OCI-LY7 (cell line): ENCODE data around the gene TOMM20. TPM values are rescaled to one million over a fixed set of nuclear protein-coding genes. Genes with fewer than 3 reads are reported as not detected.

Experiments
- BruUV-seq: library from RNA; stranded (reverse); fragments of 400-500 nt; replicated peaks from 2 replicates; lab custom pipeline; 2021; lab: Mats Ljungman, UMichigan
- CTCF ChIA-PET: fragments of 300-600 bp; sonication (Branson Sonifier 250); formaldehyde crosslinking; loops from one replicate; lab custom pipeline; 2022; ENCODE audit warnings: antibody characterized with exemption; ENCODE audit not compliant: unreplicated experiment; lab: Charles Lee
- POLR2A ChIA-PET: fragments of 300-600 bp; sonication (Branson Sonifier 250); formaldehyde crosslinking; loops from one replicate; lab custom pipeline; 2022; ENCODE audit warnings: antibody characterized with exemption; lab: Charles Lee
- DNase-seq: peaks from one replicate; pipeline ENCODE4 v3.0.0-alpha.2; 2015; ENCODE audit warnings: low spot score
- H2AFZ ChIP-seq: fragments of 200-600 bp; sonication (generic), shearing (Covaris generic); 2 replicates; pipeline ENCODE4 v1.6.1; 2014; ENCODE audit warnings: mild to moderate bottlenecking, antibody characterized with exemption, low read length, moderate library complexity
- H3K27ac ChIP-seq: fragments of 200-600 bp; sonication (generic); 2 replicates; pipeline ENCODE4 v1.5.1; 2014; ENCODE audit warnings: mixed run types, low read depth, mild to moderate bottlenecking, moderate library complexity, low read length, inconsistent platforms; ENCODE audit not compliant: poor library complexity, severe bottlenecking
- H3K36me3 ChIP-seq: fragments of 200-600 bp; sonication (generic); 2 replicates; pipeline ENCODE4 v1.6.1; 2014; ENCODE audit warnings: mild to moderate bottlenecking, antibody characterized with exemption, low read length, moderate library complexity, mixed read lengths; ENCODE audit not compliant: insufficient read depth
- H3K4me1 ChIP-seq: fragments of 200-600 bp; sonication (generic); 2 replicates; pipeline ENCODE4 v1.5.1; 2014; ENCODE audit warnings: mild to moderate bottlenecking, low read length; ENCODE audit not compliant: insufficient read depth, poor library complexity, severe bottlenecking
- H3K4me2 ChIP-seq: fragments of 200-600 bp; sonication (generic); 2 replicates; pipeline ENCODE4 v1.6.1; 2014; ENCODE audit warnings: mild to moderate bottlenecking, low read length
- H3K4me3 ChIP-seq: fragments of 200-600 bp; sonication (generic); 2 replicates; pipeline ENCODE4 v1.5.1; 2014; ENCODE audit warnings: mild to moderate bottlenecking, low read depth, low read length; ENCODE audit not compliant: poor library complexity, severe bottlenecking
- H3K79me2 ChIP-seq: fragments of 200-600 bp; sonication (generic); 2 replicates; pipeline ENCODE4 v1.6.1; 2016; ENCODE audit warnings: low read depth, mild to moderate bottlenecking, low read length, moderate library complexity, mixed read lengths; ENCODE audit not compliant: insufficient read depth
- H3K9me2 ChIP-seq: fragments of 200-600 bp; sonication (generic); 2 replicates; pipeline ENCODE4 v1.6.1; 2016; ENCODE audit warnings: mild to moderate bottlenecking, low read length, mixed read lengths; ENCODE audit not compliant: insufficient read depth
- H3K9me3 ChIP-seq: fragments of 200-600 bp; sonication (generic); 2 replicates; pipeline ENCODE4 v1.6.1; 2014; ENCODE audit warnings: mild to moderate bottlenecking, mixed run types, low read length, mixed read lengths
- H4K20me1 ChIP-seq: fragments of 200-600 bp; sonication (generic); 2 replicates; pipeline ENCODE4 v1.6.1; 2014; ENCODE audit warnings: mild to moderate bottlenecking, antibody characterized with exemption, low read length, moderate library complexity, mixed read lengths; ENCODE audit not compliant: insufficient read depth
- CTCF ChIP-seq: fragments of 200-600 bp; sonication (generic); conservative IDR thresholded peaks from 2 replicates; pipeline ENCODE4 v1.5.1; 2014; ENCODE audit warnings: mild to moderate bottlenecking, antibody characterized with exemption, low read length, moderate library complexity, mixed read lengths
- EZH2phosphoT487 ChIP-seq: fragments of 200-600 bp; sonication (generic); IDR thresholded peaks from 2 replicates; pipeline ENCODE4 v1.6.1; 2018; ENCODE audit warnings: low read depth, borderline replicate concordance, mild to moderate bottlenecking, mixed run types, antibody characterized with exemption, low read length, moderate library complexity, mixed read lengths
- intact Hi-C: fragments of 100-400 bp; cut with micrococcal nuclease; formaldehyde crosslinking; loops from one replicate; pipeline ENCODE4 v1.10.0; 2022; ENCODE audit not compliant: unreplicated experiment
- total RNA-seq, 2 experiments: library from RNA; depleted of rRNA in 1 of 2; stranded (reverse); fragments of >200 nt in 1 of 2; shearing (Covaris generic) in 1 of 2; gene quantifications; 2 replicates each; pipeline ENCODE4 v1.2.3, GENCODE V29; 2014 to 2022

Gene TOMM20
- total RNA-seq, 2 experiments from 2014 or later: 76.7 to 133 TPM

- ChIA-PET CTCF (interaction anchor here (0.7 to 1.6 kb wide), 3 partner anchors 9 to 597 kb away, joined by 3 to 7 read pairs (median 4); no protein-coding TSS in a partner anchor), POLR2A (interaction anchor here (0.6 to 1.2 kb wide), 9 partner anchors 8 to 723 kb away, joined by 3 to 5 read pairs (median 3); partner anchors contain the start of gene COA6)
- Histone ChIP-seq H3K79me2 (no peaks in the 10 kb centered on the region), H2AFZ (no peak overlapping the region), H3K4me1 (peaks cover 21% of the 10 kb centered on the region), H3K4me3 (no peak overlapping the region), H3K4me2 (no peak overlapping the region), H3K9me3 (no peaks in the 10 kb centered on the region), H3K27ac (no peak overlapping the region), H4K20me1 (no peaks in the 10 kb centered on the region), H3K36me3 (no peaks in the 10 kb centered on the region), H3K9me2 (no peaks in the 10 kb centered on the region)
- DNase-seq: no peak
- intact Hi-C loops: no loop called here
- TF ChIP-seq EZH2phosphoT487 (no peak), CTCF (no peak)
- no TSS peak for BruUV-seq
Observed at GRCh38 chr1:235095938-235096562, 32.6 kb downstream of the TOMM20 start.

GRCh38 chr1:235093696-235094592, 34.7 kb downstream of the TOMM20 start:
- CTCF ChIA-PET: interaction anchor here (0.6 kb wide), 1 partner anchor 313 kb away, joined by 3 read pairs; no protein-coding TSS in a partner anchor
- DNase-seq: peak; percentile 82
- Histone ChIP-seq H2AFZ (peak overlapping the region; percentile 55), H3K36me3 (no peaks in the 10 kb centered on the region), H3K9me3 (no peaks in the 10 kb centered on the region), H3K4me2 (no peak overlapping the region), H3K9me2 (no peaks in the 10 kb centered on the region), H3K79me2 (no peaks in the 10 kb centered on the region), H3K4me1 (peaks cover 4% of the 10 kb centered on the region), H3K4me3 (no peak overlapping the region), H3K27ac (no peak overlapping the region), H4K20me1 (no peaks in the 10 kb centered on the region)
- peak; percentile 100 for TF ChIP-seq CTCF
- no peak for TF ChIP-seq EZH2phosphoT487
- intact Hi-C loops: loop anchor here (2.0 kb wide), 1 partner anchor 323 kb away; no protein-coding TSS in a partner anchor
- no TSS peak for BruUV-seq
- POLR2A ChIA-PET: no interaction called here
